H1 (cell line): ENCODE measurements around the gene SNX19. TPM values are rescaled to one million over a fixed set of nuclear protein-coding genes. Genes with fewer than 3 reads are reported as not detected.

Experiments used
- CTCF ChIA-PET: fragments of 300-600 bp; sonication (Branson Sonifier 250); formaldehyde crosslinking; loops from one replicate; lab custom pipeline; 2021; ENCODE audit not compliant: partially characterized antibody; lab: Charles Lee
- POLR2A ChIA-PET: fragments of 300-600 bp; sonication (Branson Sonifier 250); formaldehyde crosslinking; loops from one replicate; lab custom pipeline; 2021; ENCODE audit warnings: inconsistent platforms; ENCODE audit not compliant: partially characterized antibody; lab: Charles Lee
- DNase-seq, 2 experiments: peaks; one replicate each; pipeline versions ENCODE4 v3.0.0 to v3.0.0-alpha.2; 2010 to 2022; ENCODE audit warnings: low spot score in 2 of 2, low read depth in 1 of 2, mixed read lengths in 1 of 2
- FAIRE-seq: peaks from 2 replicates; lab custom pipeline; 2011; peaks lifted over from hg19 to GRCh38; lab: Jason Lieb, UNC
- H2AFZ ChIP-seq: 2 replicates; pipeline ENCODE4 v1.8.1; 2012; ENCODE audit warnings: low read length, inconsistent platforms
- H2AK5ac ChIP-seq: 2 replicates; pipeline ENCODE4 v1.6.1; 2013; ENCODE audit warnings: low read depth, low read length
- H2BK120ac ChIP-seq: replicated peaks from 2 replicates; pipeline ENCODE3; 2013; ENCODE audit warnings: low read depth, low read length, inconsistent platforms
- H2BK12ac ChIP-seq: 2 replicates; pipeline ENCODE4 v1.6.1; 2013; ENCODE audit warnings: low read depth, low read length
- H2BK15ac ChIP-seq: 2 replicates; pipeline ENCODE4 v1.6.1; 2013; ENCODE audit warnings: low read length
- H2BK20ac ChIP-seq: 2 replicates; pipeline ENCODE4 v1.6.1; 2013; ENCODE audit warnings: low read length
- H2BK5ac ChIP-seq: 2 replicates; pipeline ENCODE4 v1.6.1; 2013; ENCODE audit warnings: low read depth, low read length
- H3K14ac ChIP-seq: 2 replicates; pipeline ENCODE4 v1.6.1; 2013; ENCODE audit warnings: inconsistent platforms; ENCODE audit not compliant: insufficient read length
- H3K18ac ChIP-seq: 2 replicates; pipeline ENCODE4 v1.6.1; 2013; ENCODE audit warnings: low read length; ENCODE audit errors: extremely low read depth
- H3K23ac ChIP-seq: 2 replicates; pipeline ENCODE4 v1.6.1; 2013; ENCODE audit warnings: inconsistent platforms; ENCODE audit not compliant: insufficient read length
- H3K23me2 ChIP-seq: 2 replicates; pipeline ENCODE4 v1.6.1; 2013; ENCODE audit warnings: low read depth, low read length
- H3K27ac ChIP-seq: 2 replicates; pipeline ENCODE4 v1.6.1; 2011; ENCODE audit warnings: low read depth, low read length, inconsistent platforms
- H3K27me3 ChIP-seq, 4 experiments: replicated peaks in 1 of 4; 1 replicate in 1 of 4; 2 replicates in 3 of 4; pipeline versions ENCODE4 v1.6.1 to v1.8.1; 2011 to 2013; ENCODE audit warnings: low read length in 3 of 4, mild to moderate bottlenecking in 3 of 4, inconsistent platforms in 2 of 4, mixed read lengths in 2 of 4, moderate library complexity in 1 of 4; ENCODE audit not compliant: control insufficient read depth in 3 of 4, insufficient read depth in 3 of 4; ENCODE audit errors: extremely low read depth in 1 of 4
- H3K36me3 ChIP-seq, 4 experiments: 2 replicates each; pipeline versions ENCODE4 v1.6.1 to v1.8.1; 2011 to 2013; ENCODE audit warnings: mild to moderate bottlenecking in 4 of 4, low read length in 3 of 4, moderate library complexity in 2 of 4, control low read depth in 1 of 4, inconsistent platforms in 1 of 4; ENCODE audit not compliant: insufficient read depth in 4 of 4, control insufficient read depth in 2 of 4
- H3K4ac ChIP-seq: replicated peaks from 2 replicates; pipeline ENCODE3; 2013; ENCODE audit warnings: low read length, low read depth, mixed read lengths, inconsistent platforms; ENCODE audit not compliant: insufficient read length
- H3K4me1 ChIP-seq, 4 experiments: replicated peaks in 1 of 4; 1 replicate in 1 of 4; 2 replicates in 3 of 4; pipeline versions ENCODE4 v1.6.1 to v1.8.1; 2011 to 2013; ENCODE audit warnings: low read length in 3 of 4, inconsistent platforms in 2 of 4, mixed read lengths in 1 of 4; ENCODE audit not compliant: insufficient read depth in 4 of 4, control insufficient read depth in 3 of 4
- H3K4me2 ChIP-seq, 2 experiments: 2 replicates each; pipeline versions ENCODE4 v1.6.1 to v1.8.1; 2011 to 2013; ENCODE audit warnings: low read depth in 2 of 2, low read length in 2 of 2, control low read depth in 1 of 2, inconsistent platforms in 1 of 2, mild to moderate bottlenecking in 1 of 2; ENCODE audit not compliant: insufficient read depth in 1 of 2
- H3K4me3 ChIP-seq, 4 experiments: fragments of 200-600, 300-600 bp in 1 of 4; sonication (generic), shearing (Covaris generic), sonication (Bioruptor Twin) in 1 of 4; 2 replicates each; pipeline versions ENCODE4 v1.5.1 to v1.8.1; 2011 to 2016; ENCODE audit warnings: low read length in 4 of 4, low read depth in 3 of 4, control low read depth in 2 of 4, inconsistent platforms in 2 of 4, mild to moderate bottlenecking in 2 of 4, mixed read lengths in 1 of 4, moderate library complexity in 1 of 4; ENCODE audit not compliant: insufficient read depth in 2 of 4; ENCODE audit errors: extremely low read depth in 1 of 4
- H3K56ac ChIP-seq: replicated peaks from 2 replicates; pipeline ENCODE3; 2013; ENCODE audit warnings: low read depth, mild to moderate bottlenecking, mixed read lengths, low read length, inconsistent platforms; ENCODE audit not compliant: insufficient read length
- H3K79me1 ChIP-seq: 2 replicates; pipeline ENCODE4 v1.6.1; 2013; ENCODE audit warnings: low read depth, low read length, control low read depth
- H3K79me2 ChIP-seq, 2 experiments: 2 replicates each; pipeline versions ENCODE4 v1.6.1 to v1.8.1; 2012 to 2013; ENCODE audit warnings: low read length in 2 of 2, mild to moderate bottlenecking in 2 of 2, inconsistent platforms in 1 of 2; ENCODE audit not compliant: insufficient read depth in 2 of 2, control insufficient read depth in 1 of 2
- H3K9ac ChIP-seq, 4 experiments: replicated peaks in 1 of 4; 1 replicate in 1 of 4; 2 replicates in 3 of 4; pipeline versions ENCODE4 v1.6.1 to v1.8.1; 2011 to 2013; ENCODE audit warnings: low read depth in 3 of 4, low read length in 3 of 4, control low read depth in 2 of 4, mild to moderate bottlenecking in 2 of 4, moderate library complexity in 2 of 4, inconsistent platforms in 1 of 4; ENCODE audit errors: extremely low read depth in 1 of 4
- H3K9me3 ChIP-seq, 2 experiments: 2 replicates each; pipeline versions ENCODE4 v1.6.1 to v1.8.1; 2012 to 2013; ENCODE audit warnings: mild to moderate bottlenecking in 2 of 2, moderate library complexity in 2 of 2, control low read depth in 1 of 2, inconsistent platforms in 1 of 2, low read depth in 1 of 2, low read length in 1 of 2, mixed read lengths in 1 of 2; ENCODE audit not compliant: insufficient read depth in 2 of 2
- H4K20me1 ChIP-seq, 2 experiments: replicated peaks in 1 of 2; 2 replicates each; pipeline versions ENCODE3 to v1.8.1; 2011 to 2013; ENCODE audit warnings: inconsistent platforms in 2 of 2, low read length in 2 of 2, mild to moderate bottlenecking in 1 of 2; ENCODE audit not compliant: insufficient read depth in 2 of 2, control insufficient read depth in 1 of 2
- H4K5ac ChIP-seq: 2 replicates; pipeline ENCODE4 v1.6.1; 2013; ENCODE audit warnings: low read length, low read depth, mixed read lengths, inconsistent platforms; ENCODE audit not compliant: insufficient read length
- H4K8ac ChIP-seq: 2 replicates; pipeline ENCODE4 v1.8.0; 2013; ENCODE audit warnings: mild to moderate bottlenecking, moderate library complexity, low read length, inconsistent platforms; ENCODE audit not compliant: insufficient read depth; ENCODE audit errors: extremely low read depth
- H4K91ac ChIP-seq: replicated peaks from 2 replicates; pipeline ENCODE3; 2013; ENCODE audit warnings: low read length, mixed read lengths, inconsistent platforms; ENCODE audit not compliant: insufficient read length
- BACH1 ChIP-seq: IDR thresholded peaks from 2 replicates; pipeline ENCODE4 v1.6.1; 2012; ENCODE audit warnings: low read length, improper control_type of control experiment
- BCL11A ChIP-seq, 2 experiments: IDR thresholded peaks; one replicate each; pipeline ENCODE4 v1.6.1; 2011; ENCODE audit warnings: low read depth in 2 of 2, low read length in 2 of 2, mild to moderate bottlenecking in 2 of 2
- CBX5 ChIP-seq: fragments of 300-800, 300-1000 bp; sonication (generic); IDR thresholded peaks from 2 replicates; pipeline ENCODE4 v1.7.1; 2016; ENCODE audit warnings: antibody characterized with exemption, low read length, low read depth
- EGR1 ChIP-seq: IDR thresholded peaks from 2 replicates; pipeline ENCODE4 v1.6.1; 2011; ENCODE audit warnings: low read depth, low read length, borderline replicate concordance
- FOSL1 ChIP-seq: IDR thresholded peaks from 2 replicates; pipeline ENCODE4 v1.6.1; 2011; ENCODE audit warnings: mild to moderate bottlenecking, low read depth, low read length, moderate library complexity; ENCODE audit not compliant: insufficient read depth
- GTF2F1 ChIP-seq: IDR thresholded peaks from 2 replicates; pipeline ENCODE4 v1.6.1; 2012; ENCODE audit warnings: low read depth, low read length, improper control_type of control experiment, borderline replicate concordance
- JUND ChIP-seq: IDR thresholded peaks from 2 replicates; pipeline ENCODE4 v1.6.1; 2011; ENCODE audit warnings: mild to moderate bottlenecking, improper control_type of control experiment, low read length
- KDM1A ChIP-seq: fragments of 200-600, 300-600 bp; sonication (generic); IDR thresholded peaks from 2 replicates; pipeline ENCODE4 v1.7.1; 2016; ENCODE audit warnings: mild to moderate bottlenecking, low read length, borderline replicate concordance
- NRF1 ChIP-seq: IDR thresholded peaks from 2 replicates; pipeline ENCODE4 v1.6.1; 2011; ENCODE audit warnings: mild to moderate bottlenecking, low read depth, low read length, improper control_type of control experiment
- POLR2AphosphoS5 ChIP-seq: IDR thresholded peaks from 2 replicates; pipeline ENCODE4 v1.6.1; 2011; ENCODE audit warnings: low read depth, low read length
- POU5F1 ChIP-seq: IDR thresholded peaks from 2 replicates; pipeline ENCODE4 v1.6.1; 2011; ENCODE audit warnings: low read depth, mild to moderate bottlenecking, low read length, moderate library complexity
- RFX5 ChIP-seq: IDR thresholded peaks from 2 replicates; pipeline ENCODE4 v1.6.1; 2011; ENCODE audit warnings: low read depth, low read length, improper control_type of control experiment, borderline replicate concordance
- SIN3A ChIP-seq, 2 experiments: IDR thresholded peaks in 1 of 2; conservative IDR thresholded peaks in 1 of 2; 2 replicates each; pipeline ENCODE4 v1.6.1; 2011 to 2012; ENCODE audit warnings: low read length in 2 of 2, improper control_type of control experiment in 1 of 2, low read depth in 1 of 2, mild to moderate bottlenecking in 1 of 2
- SP1 ChIP-seq: IDR thresholded peaks from 2 replicates; pipeline ENCODE4 v1.6.1; 2011; ENCODE audit warnings: low read depth, low read length
- SP2 ChIP-seq: IDR thresholded peaks from 2 replicates; pipeline ENCODE4 v1.6.1; 2012; ENCODE audit warnings: mild to moderate bottlenecking, low read length, inconsistent platforms
- SUZ12 ChIP-seq: fragments of 200-600 bp; sonication (generic); IDR thresholded peaks from 2 replicates; pipeline ENCODE4 v1.6.1; 2012; ENCODE audit warnings: mild to moderate bottlenecking, inconsistent platforms, low read length, moderate library complexity, mixed read lengths
- WGBS, 2 experiments: shearing (Covaris generic) in 1 of 2; methylation state at CpG; one replicate each; pipeline versions ENCODE4 v1.1.6 to v1.1.7; 2013 to 2015; ENCODE audit warnings: low lambda C conversion rate in 2 of 2, mixed read lengths in 2 of 2, inconsistent platforms in 1 of 2, low coverage in 1 of 2, missing lambda C conversion rate in 1 of 2; ENCODE audit not compliant: insufficient replicate concordance in 2 of 2, insufficient coverage in 1 of 2, insufficient read length in 1 of 2; ENCODE audit errors: extremely low coverage in 1 of 2, missing lambda C conversion rate in 1 of 2; 5-methylcytosine and 5-hydroxymethylcytosine counted together
- polyA plus RNA-seq, 7 experiments: library from polyadenylated mRNA; depleted of rRNA in 3 of 7; stranded (reverse) in 5 of 7; unstranded in 2 of 7; fragments of >200 nt in 5 of 7; fragments of 200-250 nt in 2 of 7; gene quantifications; 1 replicate in 5 of 7; 2 replicates in 1 of 7; 4 replicates in 1 of 7; pipeline versions ENCODE4 v1.2.1 to v1.2.3, GENCODE V29; 2011 to 2013; ENCODE audit warnings: missing spikeins in 2 of 7, mixed read lengths in 2 of 7
- total RNA-seq: library from RNA; stranded (reverse); fragmentation: NEBNext Ultra II Directional; extraction: Animal tissue kit (Norgen Biotek cat#: 25700); gene quantifications from 2 replicates; pipeline ENCODE4 v1.2.1, GENCODE V29; 2021

SNX19 gene
- total and polyA plus RNA-seq, 2 of the 8 experiments (the other 6 are each of a cell fraction or from before 2014, with no cell fraction given): 15.0 to 25.2 TPM

DNA sequence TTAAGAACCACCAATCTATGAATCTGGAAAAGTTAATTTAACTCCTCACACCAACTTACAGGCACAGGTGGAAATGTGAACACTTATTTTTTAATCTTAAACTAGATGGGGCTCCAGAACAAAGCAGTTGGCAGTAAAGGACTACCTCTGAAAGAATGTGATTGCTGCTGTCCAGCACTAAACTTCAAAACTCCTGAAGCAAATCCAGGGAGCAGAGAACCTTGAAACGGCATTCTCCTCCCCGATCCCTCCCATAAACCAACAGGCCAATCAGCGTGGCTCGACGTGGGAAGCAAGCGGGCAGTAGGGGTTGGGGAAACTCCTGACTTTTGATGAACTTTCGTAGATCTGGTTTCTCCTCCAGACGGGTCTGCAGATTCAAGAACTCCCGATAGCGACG, 5.0 kb downstream of the SNX19 start:
- Histone ChIP-seq H3K18ac (no peak overlapping the region), H3K4me1 (peaks cover 0 to 7% (median 2%) of the 10 kb centered on the region in 4 experiments; a peak in 4 of 7 replicates), H3K4me2 (no peak overlapping the region), H2BK20ac (no peak overlapping the region), H2BK15ac (no peak overlapping the region), H2BK120ac (no peak overlapping the region), H3K79me1 (peaks cover 7% of the 10 kb centered on the region; the same call in 1 of the 2 replicates), H3K27me3 (no peaks in the 10 kb centered on the region), H3K79me2 (peaks cover 0 to 4% of the 10 kb centered on the region in 2 experiments; a peak in 1 of 4 replicates), H3K56ac (no peak overlapping the region), H4K91ac (no peak overlapping the region), H3K23me2 (peaks cover 7% of the 10 kb centered on the region; the same call in 1 of the 2 replicates), H3K4ac (no peak overlapping the region), H3K14ac (no peak overlapping the region), H3K4me3 (no peak overlapping the region), H2AFZ (no peak overlapping the region), H2BK5ac (no peak overlapping the region), H3K27ac (no peak overlapping the region), H4K8ac (no peak overlapping the region; the same call in 1 of the 2 replicates), H3K9me3 (no peaks in the 10 kb centered on the region), H4K5ac (no peak overlapping the region), H2AK5ac (no peak overlapping the region), H3K9ac (no peak overlapping the region; a peak in 2 of 7 replicates), H4K20me1 (peaks cover 3% of the 10 kb centered on the region in 2 experiments), H3K36me3 (peaks cover 3 to 32% (median 23%) of the 10 kb centered on the region in 4 experiments; a peak in 7 of 8 replicates), H2BK12ac (no peak overlapping the region), H3K23ac (no peak overlapping the region)
- ChIA-PET POLR2A (no interaction called here), CTCF (no interaction called here)
- FAIRE-seq: no peak
- DNase-seq: no peak
- WGBS, 2 experiments: 87% methylated on average over 11 of the region's 11 CpGs; no CpG with 5 or more reads in 1 of the 2 experiments
- TF ChIP-seq SIN3A (conservative IDR thresholded peaks at IDR 0.05 in 1 of 2, IDR thresholded peaks at IDR 0.05 in 1 of 2; ENCODE audit: low read depth in 1 of 2, low read length in 2 of 2) (no peak), NRF1 (no peak), BACH1 (no peak), SP2 (no peak), POU5F1 (no peak), SUZ12 (no peak), JUND (no peak), SP1 (no peak), EGR1 (no peak), POLR2AphosphoS5 (no peak), GTF2F1 (no peak), CBX5 (no peak), FOSL1 (no peak), RFX5 (no peak), BCL11A (IDR thresholded peaks at IDR 0.05; ENCODE audit: low read depth in 2 of 2, low read length in 2 of 2) (no peak), KDM1A (no peak)
